Measurements from ENCODE around the gene SMAD7. TPM values are rescaled to one million over a fixed set of nuclear protein-coding genes. Genes with fewer than 3 reads are reported as not detected.

The SMAD7 gene
- total RNA-seq, 1 experiment from 2014 or later = 12.0 TPM

GRCh38 chr18:48997985-48998831 is 47.4 kb upstream of the SMAD7 start:
- Histone ChIP-seq H3K4me1 (ENCODE audit: insufficient read depth, low read length, poor library complexity, severe bottlenecking) (peaks cover 20% of the 10 kb centered on the region), H3K27me3 (replicated peaks; ENCODE audit: insufficient read depth, low read depth, low read length, poor library complexity) (no peaks in the 10 kb centered on the region), H3K36me3 (ENCODE audit: insufficient read depth, low read length, poor library complexity, severe bottlenecking) (no peaks in the 10 kb centered on the region), H3K27ac (ENCODE audit: low read depth, low read length, poor library complexity, severe bottlenecking) (peak overlapping the region; percentile 71), H3K4me3 (ENCODE audit: low read depth, low read length, poor library complexity, severe bottlenecking) (no peak overlapping the region), H3K9me3 (ENCODE audit: low read depth, low read length, poor library complexity, severe bottlenecking) (no peaks in the 10 kb centered on the region)
- POLR2A ChIA-PET (ENCODE audit: low non-redundant PET) = no interaction called here
- intact Hi-C loops (cut with micrococcal nuclease; ENCODE audit: unreplicated experiment) = no loop called here
- DNase-seq (ENCODE audit: low spot score) = peak; percentile 89
- TF ChIP-seq EZH2 (IDR thresholded peaks at IDR 0.05; ENCODE audit: borderline replicate concordance, low read depth, low read length, poor library complexity, severe bottlenecking) = no peak
- TF ChIP-seq, protein P1, sequence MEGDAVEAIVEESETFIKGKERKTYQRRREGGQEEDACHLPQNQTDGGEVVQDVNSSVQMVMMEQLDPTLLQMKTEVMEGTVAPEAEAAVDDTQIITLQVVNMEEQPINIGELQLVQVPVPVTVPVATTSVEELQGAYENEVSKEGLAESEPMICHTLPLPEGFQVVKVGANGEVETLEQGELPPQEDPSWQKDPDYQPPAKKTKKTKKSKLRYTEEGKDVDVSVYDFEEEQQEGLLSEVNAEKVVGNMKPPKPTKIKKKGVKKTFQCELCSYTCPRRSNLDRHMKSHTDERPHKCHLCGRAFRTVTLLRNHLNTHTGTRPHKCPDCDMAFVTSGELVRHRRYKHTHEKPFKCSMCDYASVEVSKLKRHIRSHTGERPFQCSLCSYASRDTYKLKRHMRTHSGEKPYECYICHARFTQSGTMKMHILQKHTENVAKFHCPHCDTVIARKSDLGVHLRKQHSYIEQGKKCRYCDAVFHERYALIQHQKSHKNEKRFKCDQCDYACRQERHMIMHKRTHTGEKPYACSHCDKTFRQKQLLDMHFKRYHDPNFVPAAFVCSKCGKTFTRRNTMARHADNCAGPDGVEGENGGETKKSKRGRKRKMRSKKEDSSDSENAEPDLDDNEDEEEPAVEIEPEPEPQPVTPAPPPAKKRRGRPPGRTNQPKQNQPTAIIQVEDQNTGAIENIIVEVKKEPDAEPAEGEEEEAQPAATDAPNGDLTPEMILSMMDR (conservative IDR thresholded peaks at IDR 0.05; ENCODE audit: low read depth, low read length) = no peak
- CTCF ChIA-PET = no interaction called here
- BruUV-seq (replicated peaks) = no TSS peak

DNA sequence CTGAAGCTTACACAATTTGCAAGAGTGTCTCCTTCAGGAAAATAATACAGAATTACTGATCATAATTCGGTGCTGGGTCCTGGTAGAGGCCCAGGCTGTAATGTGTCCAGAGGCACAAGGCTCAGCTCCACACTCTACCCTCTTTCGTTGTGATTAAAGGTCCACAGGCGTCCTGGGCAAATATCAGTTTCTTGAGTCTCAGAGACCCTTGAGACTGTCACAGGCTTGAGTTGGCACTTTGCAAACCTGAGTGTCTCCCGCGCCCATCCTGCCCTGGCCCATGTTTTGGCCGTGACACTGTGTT is 46.9 kb upstream of the SMAD7 start:
- Histone ChIP-seq H3K27ac (ENCODE audit: low read depth, low read length, poor library complexity, severe bottlenecking) (peak overlapping the region; percentile 71), H3K4me3 (ENCODE audit: low read depth, low read length, poor library complexity, severe bottlenecking) (no peak overlapping the region), H3K27me3 (replicated peaks; ENCODE audit: insufficient read depth, low read depth, low read length, poor library complexity) (no peaks in the 10 kb centered on the region), H3K4me1 (ENCODE audit: insufficient read depth, low read length, poor library complexity, severe bottlenecking) (peaks cover 20% of the 10 kb centered on the region), H3K36me3 (ENCODE audit: insufficient read depth, low read length, poor library complexity, severe bottlenecking) (no peaks in the 10 kb centered on the region), H3K9me3 (ENCODE audit: low read depth, low read length, poor library complexity, severe bottlenecking) (no peaks in the 10 kb centered on the region)
- intact Hi-C loops (cut with micrococcal nuclease; ENCODE audit: unreplicated experiment) = no loop called here
- no peak for TF ChIP-seq EZH2 (IDR thresholded peaks at IDR 0.05; ENCODE audit: borderline replicate concordance, low read depth, low read length, poor library complexity, severe bottlenecking)
- TF ChIP-seq, protein P1 (conservative IDR thresholded peaks at IDR 0.05; ENCODE audit: low read depth, low read length) = no peak
- CTCF ChIA-PET = interaction anchor here (0.6 to 1.1 kb wide), 3 partner anchors 241 to 418 kb away, joined by 3 to 5 read pairs (median 4); no protein-coding TSS in a partner anchor
- POLR2A ChIA-PET (ENCODE audit: low non-redundant PET) = no interaction called here
- DNase-seq (ENCODE audit: low spot score) = no peak
- no TSS peak for BruUV-seq (replicated peaks)

GRCh38 chr18:48996901-48997463 is 46.2 kb upstream of the SMAD7 start:
- Histone ChIP-seq H3K27me3 (replicated peaks; ENCODE audit: insufficient read depth, low read depth, low read length, poor library complexity) (no peaks in the 10 kb centered on the region), H3K9me3 (ENCODE audit: low read depth, low read length, poor library complexity, severe bottlenecking) (no peaks in the 10 kb centered on the region), H3K4me3 (ENCODE audit: low read depth, low read length, poor library complexity, severe bottlenecking) (no peak overlapping the region), H3K27ac (ENCODE audit: low read depth, low read length, poor library complexity, severe bottlenecking) (peak overlapping the region; percentile 71), H3K36me3 (ENCODE audit: insufficient read depth, low read length, poor library complexity, severe bottlenecking) (no peaks in the 10 kb centered on the region), H3K4me1 (ENCODE audit: insufficient read depth, low read length, poor library complexity, severe bottlenecking) (peaks cover 20% of the 10 kb centered on the region)
- peak; percentile 36 for DNase-seq (ENCODE audit: low spot score)
- no TSS peak for BruUV-seq (replicated peaks)
- CTCF ChIA-PET = interaction anchor here (0.6 to 1.1 kb wide), 3 partner anchors 242 to 419 kb away, joined by 3 to 5 read pairs (median 4); no protein-coding TSS in a partner anchor
- intact Hi-C loops (cut with micrococcal nuclease; ENCODE audit: unreplicated experiment) = no loop called here
- no peak for TF ChIP-seq EZH2 (IDR thresholded peaks at IDR 0.05; ENCODE audit: borderline replicate concordance, low read depth, low read length, poor library complexity, severe bottlenecking)
- TF ChIP-seq, protein P1 (conservative IDR thresholded peaks at IDR 0.05; ENCODE audit: low read depth, low read length) = no peak
- POLR2A ChIA-PET (ENCODE audit: low non-redundant PET) = no interaction called here

Measured in A673 (cell line).